ENCODE results near the gene CBL. TPM values are rescaled to one million over a fixed set of nuclear protein-coding genes. Genes with fewer than 3 reads are reported as not detected.

Gene CBL
- polyA plus RNA-seq, 1 of the 3 experiments (the other 2 are of a cell fraction) = 9.5 TPM

DNA sequence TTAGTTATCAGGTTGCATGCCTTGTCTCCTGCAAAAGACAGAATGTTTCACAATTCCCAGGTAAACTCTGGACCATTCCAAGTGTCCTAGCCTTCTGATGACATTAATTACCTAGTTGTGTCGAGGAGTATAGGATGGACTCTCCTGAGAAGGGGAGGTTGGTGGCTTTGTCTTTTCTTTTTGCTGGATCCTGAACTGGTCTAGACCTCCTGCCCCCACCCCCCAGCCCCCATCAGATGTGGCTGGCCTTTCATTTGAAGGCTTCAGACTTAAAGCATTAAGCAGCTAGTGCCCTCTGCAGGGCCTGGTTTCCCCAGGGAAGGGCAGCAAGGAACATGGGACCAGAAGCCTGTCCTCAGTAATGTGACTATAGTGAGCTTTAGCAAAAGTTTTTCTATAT is 101.1 kb downstream of the CBL start:
- H3K27me3 ChIP-seq (ENCODE audit: insufficient read depth) = no peaks in the 10 kb centered on the region
- ChIA-PET POLR2A (no interaction called here), CTCF (interaction anchor here (0.6 to 2.4 kb wide), 14 partner anchors 10 to 699 kb away, joined by 3 to 11 read pairs (median 3); partner anchors contain the start of gene MCAM)
- TF ChIP-seq RCOR1 (IDR thresholded peaks at IDR 0.05; ENCODE audit: low read length) = no peak
- peak; percentile 49 for TF ChIP-seq RAD21 (IDR thresholded peaks at IDR 0.05; ENCODE audit: low read length)
- no peaks in the 10 kb centered on the region for H3K4me1 ChIP-seq (ENCODE audit: control insufficient read depth in 1 of 2, insufficient read depth in 2 of 2, low read depth in 1 of 2, low read length in 1 of 2)
- no peaks in the 10 kb centered on the region for H3K79me2 ChIP-seq (ENCODE audit: insufficient read depth)
- no peak overlapping the region for H3K9ac ChIP-seq
- H2AFZ ChIP-seq (ENCODE audit: low read depth) = no peak overlapping the region
- peaks cover 18 to 48% of the 10 kb centered on the region in 2 experiments for H3K36me3 ChIP-seq (replicated peaks in 1 of 2; ENCODE audit: control insufficient read depth in 1 of 2, insufficient read depth in 2 of 2, low read length in 1 of 2)
- peak; percentile 33 for DNase-seq
- H3K4me2 ChIP-seq = no peak overlapping the region
- H4K20me1 ChIP-seq (ENCODE audit: insufficient read depth) = no peaks in the 10 kb centered on the region
- H3K27ac ChIP-seq (ENCODE audit: low read depth in 2 of 2, low read length in 1 of 2) = no peak overlapping the region; a peak in 2 of 4 replicates
- no peaks in the 10 kb centered on the region for H3K9me3 ChIP-seq
- H3F3A ChIP-seq (replicated peaks; ENCODE audit: insufficient read depth) = peaks cover 15% of the 10 kb centered on the region
- no peak overlapping the region for H3K4me3 ChIP-seq (ENCODE audit: low read depth in 2 of 2, low read length in 1 of 2)
- H3K9me2 ChIP-seq = no peaks in the 10 kb centered on the region
- no CpG with 5 or more reads among the region's 1 CpG for WGBS (ENCODE audit: low lambda C conversion rate)

DNA sequence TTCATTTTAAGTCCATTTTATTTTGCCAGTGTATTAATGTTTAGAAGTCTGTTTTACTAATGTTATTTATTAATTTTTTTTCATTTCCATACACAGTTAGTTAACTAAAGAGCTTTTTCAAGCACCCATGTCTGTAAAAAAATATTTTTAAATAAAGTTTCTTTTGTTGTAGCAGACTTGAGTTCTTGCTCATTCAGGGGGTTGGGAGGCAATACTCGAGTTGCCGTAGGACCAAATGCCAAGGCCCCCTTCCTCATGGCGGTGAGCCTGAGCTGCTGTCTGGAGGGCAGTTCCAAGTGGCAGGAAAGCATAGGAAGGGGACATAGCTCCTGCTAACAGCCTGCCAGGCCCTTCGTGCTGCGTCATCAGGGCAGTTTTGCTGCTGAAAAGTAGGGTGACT is 101.8 kb downstream of the CBL start:
- POLR2A ChIA-PET = no interaction called here
- Histone ChIP-seq H3K9me3 (no peaks in the 10 kb centered on the region), H3K4me1 (ENCODE audit: control insufficient read depth in 1 of 2, insufficient read depth in 2 of 2, low read depth in 1 of 2, low read length in 1 of 2) (no peaks in the 10 kb centered on the region), H4K20me1 (ENCODE audit: insufficient read depth) (no peaks in the 10 kb centered on the region), H3K4me2 (no peak overlapping the region), H3K27ac (ENCODE audit: low read depth in 2 of 2, low read length in 1 of 2) (no peak overlapping the region), H3K4me3 (ENCODE audit: low read depth in 2 of 2, low read length in 1 of 2) (no peak overlapping the region), H3K36me3 (replicated peaks in 1 of 2; ENCODE audit: control insufficient read depth in 1 of 2, insufficient read depth in 2 of 2, low read length in 1 of 2) (peaks cover 12 to 41% of the 10 kb centered on the region in 2 experiments), H3K79me2 (ENCODE audit: insufficient read depth) (no peaks in the 10 kb centered on the region), H3K9me2 (no peaks in the 10 kb centered on the region), H2AFZ (ENCODE audit: low read depth) (no peak overlapping the region), H3F3A (replicated peaks; ENCODE audit: insufficient read depth) (peaks cover 16% of the 10 kb centered on the region), H3K27me3 (ENCODE audit: insufficient read depth) (no peaks in the 10 kb centered on the region), H3K9ac (no peak overlapping the region)
- CTCF ChIA-PET = interaction anchor here (0.6 to 2.4 kb wide), 12 partner anchors 9 to 700 kb away, joined by 3 to 11 read pairs (median 3); partner anchors contain the start of genes MCAM and USP2
- no peak for TF ChIP-seq ELF1 (IDR thresholded peaks at IDR 0.05)
- no peak for TF ChIP-seq FOXJ3 (CRISPR knock-in tag; IDR thresholded peaks at IDR 0.05)
- no peak for TF ChIP-seq TAF1 (IDR thresholded peaks at IDR 0.05; ENCODE audit: borderline replicate concordance, low read depth, low read length)
- no peak for TF ChIP-seq JUND (IDR thresholded peaks at IDR 0.05)
- TF ChIP-seq ZBTB33 (IDR thresholded peaks at IDR 0.05; ENCODE audit: borderline replicate concordance, low read depth) = no peak
- TF ChIP-seq YY1 (IDR thresholded peaks at IDR 0.05; ENCODE audit: low read depth) = no peak
- TF ChIP-seq GATA2 (CRISPR knock-in tag; IDR thresholded peaks at IDR 0.05) = no peak
- no peak for DNase-seq
- 90% methylated on average over 5 of the region's 5 CpGs for WGBS (ENCODE audit: low lambda C conversion rate)

DNA sequence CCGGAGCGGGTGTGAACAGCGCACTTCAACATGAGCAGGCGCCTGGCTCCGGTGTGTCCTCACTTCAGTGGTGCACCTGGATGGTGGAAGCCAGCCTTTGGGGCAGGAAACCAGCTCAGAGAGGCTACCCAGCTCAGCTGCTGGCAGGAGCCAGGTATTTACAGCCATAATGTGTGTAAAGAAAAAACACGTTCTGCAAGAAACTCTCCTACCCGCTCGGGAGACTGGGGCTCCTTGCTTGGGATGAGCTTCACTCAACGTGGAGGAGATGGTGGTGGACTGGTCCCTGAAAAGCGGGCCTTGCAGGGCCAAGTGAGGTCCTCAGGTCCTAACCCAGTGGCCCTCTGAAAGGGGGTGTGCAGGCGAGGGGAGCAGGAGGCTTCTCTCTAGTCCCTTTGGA is 103.3 kb downstream of the CBL start:
- no peak overlapping the region for H3K4me2 ChIP-seq
- no peaks in the 10 kb centered on the region for H3K4me1 ChIP-seq (ENCODE audit: control insufficient read depth in 1 of 2, insufficient read depth in 2 of 2, low read depth in 1 of 2, low read length in 1 of 2)
- ChIA-PET CTCF (interaction anchor here (1.0 to 1.5 kb wide), 3 partner anchors 14 to 104 kb away, joined by 4 to 13 read pairs (median 6); partner anchors contain the start of gene CBL), POLR2A (no interaction called here)
- peaks cover 22% of the 10 kb centered on the region for H3F3A ChIP-seq (replicated peaks; ENCODE audit: insufficient read depth)
- peaks cover 5 to 27% of the 10 kb centered on the region in 2 experiments for H3K36me3 ChIP-seq (replicated peaks in 1 of 2; ENCODE audit: control insufficient read depth in 1 of 2, insufficient read depth in 2 of 2, low read length in 1 of 2)
- H3K9me2 ChIP-seq = no peaks in the 10 kb centered on the region
- no peaks in the 10 kb centered on the region for H3K9me3 ChIP-seq
- no peak overlapping the region for H3K27ac ChIP-seq (ENCODE audit: low read depth in 2 of 2, low read length in 1 of 2)
- H3K9ac ChIP-seq = no peak overlapping the region
- no peak for DNase-seq
- no peak overlapping the region for H2AFZ ChIP-seq (ENCODE audit: low read depth)
- 94% methylated on average over 8 of the region's 11 CpGs for WGBS (ENCODE audit: low lambda C conversion rate)
- H3K27me3 ChIP-seq (ENCODE audit: insufficient read depth) = no peaks in the 10 kb centered on the region
- H3K4me3 ChIP-seq (ENCODE audit: low read depth in 2 of 2, low read length in 1 of 2) = no peak overlapping the region
- no peaks in the 10 kb centered on the region for H3K79me2 ChIP-seq (ENCODE audit: insufficient read depth)
- H4K20me1 ChIP-seq (ENCODE audit: insufficient read depth) = no peaks in the 10 kb centered on the region
- TF ChIP-seq RFX5 (IDR thresholded peaks at IDR 0.05; ENCODE audit: low read length) (no peak), SIN3A (IDR thresholded peaks at IDR 0.05; ENCODE audit: borderline replicate concordance, low read depth, low read length) (no peak), SMC3 (IDR thresholded peaks at IDR 0.05; ENCODE audit: low read depth, low read length) (no peak), ZBTB33 (IDR thresholded peaks at IDR 0.05; ENCODE audit: borderline replicate concordance, low read depth) (no peak), RXRA (IDR thresholded peaks at IDR 0.05; ENCODE audit: borderline replicate concordance, low read depth) (no peak), GABPA (IDR thresholded peaks at IDR 0.05; ENCODE audit: low read depth) (no peak), MEF2A (IDR thresholded peaks at IDR 0.05; ENCODE audit: borderline replicate concordance, low read depth) (no peak), YY1 (IDR thresholded peaks at IDR 0.05; ENCODE audit: low read depth) (no peak), MXI1 (IDR thresholded peaks at IDR 0.05; ENCODE audit: low read depth, low read length) (no peak)
- TF ChIP-seq, protein P1, sequence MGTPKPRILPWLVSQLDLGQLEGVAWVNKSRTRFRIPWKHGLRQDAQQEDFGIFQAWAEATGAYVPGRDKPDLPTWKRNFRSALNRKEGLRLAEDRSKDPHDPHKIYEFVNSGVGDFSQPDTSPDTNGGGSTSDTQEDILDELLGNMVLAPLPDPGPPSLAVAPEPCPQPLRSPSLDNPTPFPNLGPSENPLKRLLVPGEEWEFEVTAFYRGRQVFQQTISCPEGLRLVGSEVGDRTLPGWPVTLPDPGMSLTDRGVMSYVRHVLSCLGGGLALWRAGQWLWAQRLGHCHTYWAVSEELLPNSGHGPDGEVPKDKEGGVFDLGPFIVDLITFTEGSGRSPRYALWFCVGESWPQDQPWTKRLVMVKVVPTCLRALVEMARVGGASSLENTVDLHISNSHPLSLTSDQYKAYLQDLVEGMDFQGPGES (IDR thresholded peaks at IDR 0.05; ENCODE audit: low read depth, low read length) = no peak
